Tibial nerve (tissue), 4 donors: ENCODE results near the gene PAN3. TPM values are rescaled to one million over a fixed set of nuclear protein-coding genes. Genes with fewer than 3 reads are reported as not detected.

ENCODE experiments used
- DNase-seq, 2 donors: peaks; one replicate each; pipeline ENCODE4 v3.0.0-alpha.2; 2019; ENCODE audit warnings: low spot score in 2 of 2
- H3K27ac ChIP-seq, 4 donors: fragments of 200-600 bp; sonication (generic) in 3 of 4; one replicate each; pipeline ENCODE4 v1.5.1; 2017 to 2019; ENCODE audit warnings: mild to moderate bottlenecking in 1 of 4
- H3K27me3 ChIP-seq, 2 donors: fragments of 200-600 bp; sonication (generic) in 1 of 2; one replicate each; pipeline versions ENCODE4 v1.5.1 to v1.6.0; 2017 to 2019
- H3K36me3 ChIP-seq, 3 donors: fragments of 200-600 bp; sonication (generic); one replicate each; pipeline ENCODE4 v1.5.1; 2018 to 2019
- H3K4me1 ChIP-seq, 4 donors: fragments of 200-600 bp; sonication (generic) in 3 of 4; one replicate each; pipeline ENCODE4 v1.5.1; 2017 to 2019
- H3K4me3 ChIP-seq, 4 donors: fragments of 200-600 bp; sonication (generic) in 3 of 4; one replicate each; pipeline ENCODE4 v1.5.1; 2017 to 2019; ENCODE audit warnings: mild to moderate bottlenecking in 1 of 4, moderate library complexity in 1 of 4
- H3K9me3 ChIP-seq, 4 donors: fragments of 200-600 bp; sonication (generic) in 3 of 4; one replicate each; pipeline ENCODE4 v1.5.1; 2017 to 2019
- CTCF ChIP-seq, 5 experiments: fragments of 200-600 bp in 3 of 5; fragments of 450-650 bp in 2 of 5; sonication (generic) in 3 of 5; IDR thresholded peaks; one replicate each; pipeline ENCODE4 v1.5.1; 2016 to 2019; ENCODE audit warnings: antibody characterized with exemption in 5 of 5, mild to moderate bottlenecking in 3 of 5, moderate library complexity in 2 of 5
- EP300 ChIP-seq, 2 donors: sonication (generic); formaldehyde crosslinking; IDR thresholded peaks; one replicate each; pipeline ENCODE4 v1.6.1; 2017; ENCODE audit warnings: antibody characterized with exemption in 2 of 2, mild to moderate bottlenecking in 1 of 2
- POLR2A ChIP-seq, 2 donors: fragments of 450-650 bp; IDR thresholded peaks; one replicate each; pipeline ENCODE4 v1.6.1; 2017; ENCODE audit warnings: antibody characterized with exemption in 2 of 2, mild to moderate bottlenecking in 2 of 2, moderate library complexity in 2 of 2
- WGBS, 2 donors: methylation state at CpG; one replicate each; pipeline ENCODE4 v1.1.5; 2018; 5-methylcytosine and 5-hydroxymethylcytosine counted together
- total RNA-seq, 4 donors: library from RNA; depleted of rRNA; stranded (reverse); fragments of >200 nt; gene quantifications; one replicate each; pipeline ENCODE4 v1.1.0, GENCODE V29; 2016

PAN3 gene
- total RNA-seq, 4 donors from 2014 or later: 40.5 to 54.4 (median 49.0) TPM

- H3K4me3 ChIP-seq: no peak overlapping the region
Observed at GRCh38 chr13:28268800-28269223, 130.5 kb downstream of the PAN3 start.

GRCh38 chr13:28271056-28271840 is 132.9 kb downstream of the PAN3 start:
- no peak overlapping the region for H3K4me3 ChIP-seq
- TF ChIP-seq CTCF (IDR thresholded peaks at IDR 0.05) (no peak), POLR2A (IDR thresholded peaks at IDR 0.05) (no peak), EP300 (IDR thresholded peaks at IDR 0.05) (no peak)
- 94 to 95% methylated on average over 2 of the region's 2 CpGs for WGBS, 2 donors

More at GRCh38 chr13:28268800-28269223, 130.5 kb downstream of the PAN3 start:
- Histone ChIP-seq H3K9me3 (no peaks in the 10 kb centered on the region), H3K36me3 (peaks cover 0 to 69% (median 0%) of the 10 kb centered on the region in 3 donors), H3K4me1 (no peaks in the 10 kb centered on the region), H3K27ac (no peak overlapping the region), H3K27me3 (no peaks in the 10 kb centered on the region)
- DNase-seq: no peak
- TF ChIP-seq CTCF (IDR thresholded peaks at IDR 0.05): no peak
- no peak for TF ChIP-seq POLR2A (IDR thresholded peaks at IDR 0.05)
- no peak for TF ChIP-seq EP300 (IDR thresholded peaks at IDR 0.05)

GRCh38 chr13:28273919-28274318 is 135.6 kb downstream of the PAN3 start:
- Histone ChIP-seq H3K9me3 (no peaks in the 10 kb centered on the region), H3K4me1 (no peaks in the 10 kb centered on the region), H3K27ac (no peak overlapping the region), H3K4me3 (no peak overlapping the region), H3K27me3 (no peaks in the 10 kb centered on the region), H3K36me3 (peaks cover 0 to 57% (median 0%) of the 10 kb centered on the region in 3 donors)
- WGBS, 2 donors: 69 to 74% methylated on average over 3 of the region's 3 CpGs
- TF ChIP-seq CTCF (IDR thresholded peaks at IDR 0.05): no peak
- no peak for TF ChIP-seq EP300 (IDR thresholded peaks at IDR 0.05)
- no peak for TF ChIP-seq POLR2A (IDR thresholded peaks at IDR 0.05)
- DNase-seq: no peak

More at GRCh38 chr13:28271056-28271840, 132.9 kb downstream of the PAN3 start:
- Histone ChIP-seq H3K9me3 (no peaks in the 10 kb centered on the region), H3K27ac (no peak overlapping the region), H3K36me3 (peaks cover 0 to 58% (median 0%) of the 10 kb centered on the region in 3 donors), H3K27me3 (no peaks in the 10 kb centered on the region), H3K4me1 (no peaks in the 10 kb centered on the region)
- DNase-seq: no peak

- Histone ChIP-seq H3K4me3 (no peak overlapping the region), H3K36me3 (peaks cover 2 to 80% (median 6%) of the 10 kb centered on the region in 3 donors), H3K27ac (no peak overlapping the region), H3K9me3 (no peaks in the 10 kb centered on the region), H3K27me3 (no peaks in the 10 kb centered on the region), H3K4me1 (no peaks in the 10 kb centered on the region)
- WGBS, 2 donors: 81 to 88% methylated on average over 5 of the region's 5 CpGs
- no peak for DNase-seq
- no peak for TF ChIP-seq POLR2A (IDR thresholded peaks at IDR 0.05)
- TF ChIP-seq EP300 (IDR thresholded peaks at IDR 0.05): no peak
- TF ChIP-seq CTCF (IDR thresholded peaks at IDR 0.05): no peak
Observed at GRCh38 chr13:28282451-28282850, 144.1 kb downstream of the PAN3 start.

- H3K27ac ChIP-seq: no peak overlapping the region
- H3K36me3 ChIP-seq: peaks cover 2 to 82% (median 10%) of the 10 kb centered on the region in 3 donors
- H3K4me1 ChIP-seq: no peaks in the 10 kb centered on the region
- DNase-seq: no peak
- no peaks in the 10 kb centered on the region for H3K27me3 ChIP-seq
- TF ChIP-seq POLR2A (IDR thresholded peaks at IDR 0.05) (no peak), CTCF (IDR thresholded peaks at IDR 0.05) (no peak), EP300 (IDR thresholded peaks at IDR 0.05) (no peak)
- no peaks in the 10 kb centered on the region for H3K9me3 ChIP-seq
- no peak overlapping the region for H3K4me3 ChIP-seq
- WGBS, 2 donors: 95 to 98% methylated on average over 3 of the region's 3 CpGs
Observed at GRCh38 chr13:28283600-28283999, 145.3 kb downstream of the PAN3 start.
